Cardiac muscle cell (in vitro differentiated cells and primary cell): ENCODE results near the gene FAM237A. TPM values are rescaled to one million over a fixed set of nuclear protein-coding genes. Genes with fewer than 3 reads are reported as not detected.

Experiments used
- DNase-seq, 2 donors: peaks; one replicate each; pipeline versions ENCODE4 v3.0.0 to v3.0.0-alpha.2; 2010 to 2017; ENCODE audit warnings: low read depth in 1 of 2, low spot score in 1 of 2
- H3K27ac ChIP-seq: fragments of 200-600 bp; sonication (generic); 2 replicates; pipeline ENCODE4 v1.5.1; 2016
- H3K27me3 ChIP-seq: fragments of 200-600 bp; sonication (generic); 2 replicates; pipeline ENCODE4 v1.6.0; 2016; ENCODE audit warnings: control low read depth
- H3K36me3 ChIP-seq: fragments of 200-600 bp; sonication (generic); 2 replicates; pipeline ENCODE4 v1.5.1; 2016; ENCODE audit warnings: control low read depth
- H3K4me1 ChIP-seq: fragments of 200-600 bp; sonication (generic); 2 replicates; pipeline ENCODE4 v1.8.1; 2017; ENCODE audit warnings: low read depth, mild to moderate bottlenecking, mixed run types
- H3K4me3 ChIP-seq: fragments of 200-600 bp; sonication (generic); 2 replicates; pipeline ENCODE4 v1.5.1; 2016; ENCODE audit warnings: mild to moderate bottlenecking
- H3K9me3 ChIP-seq: fragments of 200-600 bp; sonication (generic); 2 replicates; pipeline ENCODE4 v1.5.1; 2017; ENCODE audit warnings: low read depth, mild to moderate bottlenecking, control low read depth
- CTCF ChIP-seq: IDR thresholded peaks from 2 replicates; pipeline ENCODE4 v1.5.1; 2012; ENCODE audit warnings: low read depth, mild to moderate bottlenecking, low read length
- polyA plus RNA-seq: library from polyadenylated mRNA; unstranded; fragments of >200 nt; fragmentation: Nextera tagmentation; extraction: Ambion mirVana; gene quantifications from 2 replicates; pipeline ENCODE4 v1.2.1, GENCODE V29; 2016
- total RNA-seq: library from RNA; depleted of rRNA; stranded (reverse); fragments of >200 nt; gene quantifications from 2 replicates; pipeline ENCODE4 v1.2.3, GENCODE V29; 2016

The FAM237A gene
- total and polyA plus RNA-seq, 2 experiments from 2014 or later = not detected

- H3K27ac ChIP-seq = no peak overlapping the region
- no peaks in the 10 kb centered on the region for H3K9me3 ChIP-seq
- TF ChIP-seq CTCF = no peak
- DNase-seq = peak in 1 of 2 donors; percentile 4
- no peaks in the 10 kb centered on the region for H3K27me3 ChIP-seq
- no peaks in the 10 kb centered on the region for H3K4me1 ChIP-seq
- H3K36me3 ChIP-seq = no peaks in the 10 kb centered on the region
- H3K4me3 ChIP-seq = no peak overlapping the region
Measured at GRCh38 chr2:206611736-206612135, 30.6 kb upstream of the FAM237A start.

- H3K4me3 ChIP-seq = no peak overlapping the region
- H3K27ac ChIP-seq = no peak overlapping the region
- H3K27me3 ChIP-seq = no peaks in the 10 kb centered on the region
- TF ChIP-seq CTCF = no peak
- no peaks in the 10 kb centered on the region for H3K36me3 ChIP-seq
- peak in 1 of 2 donors; percentile 4 for DNase-seq
- no peaks in the 10 kb centered on the region for H3K4me1 ChIP-seq
- no peaks in the 10 kb centered on the region for H3K9me3 ChIP-seq
Measured at GRCh38 chr2:206614811-206615210, 27.5 kb upstream of the FAM237A start.

GRCh38 chr2:206615417-206616089 lies 26.7 kb upstream of the FAM237A start:
- Histone ChIP-seq H3K4me1 (no peaks in the 10 kb centered on the region), H3K9me3 (no peaks in the 10 kb centered on the region), H3K36me3 (no peaks in the 10 kb centered on the region), H3K4me3 (no peak overlapping the region), H3K27ac (no peak overlapping the region), H3K27me3 (no peaks in the 10 kb centered on the region)
- TF ChIP-seq CTCF = no peak
- DNase-seq = no peak

- Histone ChIP-seq H3K4me3 (no peak overlapping the region), H3K36me3 (no peaks in the 10 kb centered on the region), H3K4me1 (no peaks in the 10 kb centered on the region), H3K27me3 (no peaks in the 10 kb centered on the region), H3K27ac (no peak overlapping the region), H3K9me3 (no peaks in the 10 kb centered on the region)
- no peak for TF ChIP-seq CTCF
- DNase-seq = no peak
Measured at GRCh38 chr2:206616151-206616550, 26.1 kb upstream of the FAM237A start.

GRCh38 chr2:206619011-206619410 lies 23.3 kb upstream of the FAM237A start:
- Histone ChIP-seq H3K27me3 (no peaks in the 10 kb centered on the region), H3K4me1 (no peaks in the 10 kb centered on the region), H3K4me3 (no peak overlapping the region), H3K36me3 (no peaks in the 10 kb centered on the region), H3K27ac (no peak overlapping the region), H3K9me3 (no peaks in the 10 kb centered on the region)
- no peak for DNase-seq
- no peak for TF ChIP-seq CTCF
